Caki2 (cell line): ENCODE measurements around the gene SULT1E1. TPM values are rescaled to one million over a fixed set of nuclear protein-coding genes. Genes with fewer than 3 reads are reported as not detected.

Source experiments
- DNase-seq: peaks from one replicate; pipeline ENCODE4 v3.0.0-alpha.2; 2015; ENCODE audit warnings: low read depth
- in situ Hi-C: cut with HindIII; loops from 2 replicates; pipeline ENCODE4 v1.10.0; 2016; ENCODE audit warnings: low sequenced_read_pairs, low pct_unique_long_range_greater_than_20kb, mixed read lengths
- total RNA-seq: library from RNA; depleted of rRNA; stranded (reverse); fragments of >200 nt; shearing (Covaris generic); gene quantifications from 2 replicates; pipeline ENCODE4 v1.2.3, GENCODE V29; 2014; ENCODE audit warnings: low replicate concordance; rRNA removed

The SULT1E1 gene
- total RNA-seq, 1 experiment from 2014 or later: not detected

DNA sequence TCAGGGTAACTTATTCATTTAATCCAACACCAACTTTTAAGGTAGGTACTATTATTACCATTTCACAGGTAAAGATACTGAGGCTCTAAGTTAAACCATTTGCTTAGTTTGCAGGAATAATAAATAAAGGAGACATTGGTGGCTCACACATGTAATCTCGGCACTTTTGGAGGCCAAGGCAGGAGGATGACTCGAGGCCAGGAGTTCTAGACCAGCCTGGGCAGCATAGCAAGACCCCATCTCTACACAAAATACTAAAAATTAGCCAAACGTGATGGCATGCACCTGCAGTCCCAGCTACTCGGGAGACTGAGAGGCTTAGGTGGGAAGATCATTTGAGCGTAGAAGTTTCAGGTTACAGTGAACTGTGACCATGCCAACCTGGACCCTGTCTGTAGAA lies 37.7 kb downstream of the SULT1E1 start:
- DNase-seq: no peak
- in situ Hi-C loops: no loop called here

DNA sequence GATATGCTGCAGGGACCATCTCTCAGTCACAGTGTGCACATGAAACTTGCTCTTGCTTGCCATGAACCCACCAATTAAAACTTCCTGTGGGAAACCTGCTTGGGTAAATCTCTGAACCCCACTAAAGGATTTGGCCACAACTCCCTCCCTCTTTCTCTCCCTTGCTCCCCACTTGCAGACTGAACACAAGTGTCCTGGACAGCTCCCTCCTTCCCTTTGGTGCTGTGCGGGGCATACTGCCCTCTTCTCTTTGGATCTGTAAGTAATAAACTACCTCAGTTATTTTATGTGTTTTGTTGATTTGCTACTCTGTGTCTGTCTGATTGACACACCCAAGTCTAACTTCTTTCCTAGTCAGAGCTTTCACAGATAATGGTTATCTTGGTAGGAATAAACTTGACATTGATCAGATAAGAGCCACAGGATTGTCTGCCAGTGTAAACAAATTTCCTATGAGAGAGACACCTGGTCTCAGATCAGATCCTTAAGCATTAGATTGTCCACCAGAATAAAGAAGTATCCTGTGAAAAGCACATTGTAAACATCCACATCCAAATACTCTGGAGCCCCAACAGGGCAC lies 41.8 kb downstream of the SULT1E1 start:
- in situ Hi-C loops: no loop called here

DNA sequence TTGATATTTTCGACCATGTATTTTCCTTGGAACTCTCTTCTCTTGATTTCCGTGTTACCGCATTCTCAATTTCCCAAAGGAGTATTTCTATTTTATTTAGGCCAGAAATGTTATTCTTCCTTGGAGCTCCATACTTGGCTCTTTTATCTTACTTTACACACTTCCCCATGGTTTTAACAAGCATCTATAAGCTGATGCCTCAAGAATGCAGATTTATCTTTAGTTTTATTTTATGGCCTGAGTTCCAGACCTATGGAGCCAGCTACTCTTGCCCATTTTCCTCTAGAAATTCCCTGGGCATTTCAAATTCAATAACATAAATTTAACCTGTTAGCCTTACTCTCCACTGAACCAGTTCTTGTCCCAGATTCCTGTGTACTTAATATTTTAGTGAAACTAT lies 43.7 kb downstream of the SULT1E1 start:
- in situ Hi-C loops: no loop called here
- no peak for DNase-seq

More for the DNA sequence above, 41.8 kb downstream of the SULT1E1 start:
- DNase-seq: no peak

DNA sequence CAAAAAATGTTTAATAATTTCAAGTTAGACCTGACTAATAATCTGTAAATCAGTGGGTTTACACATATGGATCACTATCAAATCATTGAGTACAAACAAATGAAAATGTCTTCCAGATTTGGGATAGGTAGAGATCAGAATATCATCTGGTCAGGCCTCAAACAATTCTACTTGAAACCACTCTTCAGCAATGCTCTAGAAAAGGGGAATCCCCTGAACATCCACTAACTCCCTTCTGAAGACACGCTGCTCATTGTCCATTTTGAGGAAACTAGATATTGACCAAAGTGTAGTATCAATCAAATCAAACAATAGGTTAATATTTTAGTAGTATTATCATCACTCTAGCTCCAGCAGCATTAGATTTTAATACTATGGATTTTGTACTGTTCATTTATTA lies 46.3 kb downstream of the SULT1E1 start:
- no peak for DNase-seq
- in situ Hi-C loops: no loop called here

DNA sequence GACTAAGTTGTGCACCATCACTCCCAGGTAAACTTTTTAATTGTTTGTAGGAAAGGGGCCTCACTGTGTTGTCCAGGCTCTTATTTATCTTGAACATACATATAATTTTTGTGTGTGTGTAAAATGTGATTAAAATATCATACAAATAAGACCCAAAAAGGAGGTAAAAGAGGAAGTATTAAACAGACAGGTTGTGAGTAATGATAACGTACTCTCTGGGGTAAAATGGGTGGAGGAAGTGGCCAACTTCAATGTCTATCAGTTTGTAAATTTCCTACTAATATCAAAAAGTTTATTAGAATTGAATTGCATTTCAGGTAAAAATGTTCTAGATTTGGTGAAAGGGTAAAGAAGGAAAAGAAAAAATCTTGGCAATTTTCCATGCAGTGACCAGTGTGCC lies 48.8 kb downstream of the SULT1E1 start:
- in situ Hi-C loops: no loop called here
- DNase-seq: no peak

DNA sequence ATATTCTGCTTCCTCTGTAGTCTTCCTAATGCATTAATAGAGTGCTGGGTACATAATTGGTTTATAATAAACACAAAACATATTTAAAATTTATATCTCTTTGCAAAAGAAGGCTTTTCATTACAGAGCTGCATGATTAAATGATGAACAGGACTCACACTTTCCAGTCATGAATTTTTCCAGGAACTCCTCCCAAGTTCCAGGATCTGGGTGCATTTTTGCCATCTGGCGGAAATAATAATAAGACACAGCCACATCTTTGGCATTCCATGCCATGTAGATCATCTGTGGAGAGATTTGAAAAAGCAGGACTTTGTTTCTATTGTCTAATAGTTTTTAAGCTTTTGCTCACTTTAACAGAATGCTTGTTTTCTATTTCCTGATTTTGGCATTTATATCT lies 59.3 kb downstream of the SULT1E1 start:
- DNase-seq: no peak
- in situ Hi-C loops: no loop called here

DNA sequence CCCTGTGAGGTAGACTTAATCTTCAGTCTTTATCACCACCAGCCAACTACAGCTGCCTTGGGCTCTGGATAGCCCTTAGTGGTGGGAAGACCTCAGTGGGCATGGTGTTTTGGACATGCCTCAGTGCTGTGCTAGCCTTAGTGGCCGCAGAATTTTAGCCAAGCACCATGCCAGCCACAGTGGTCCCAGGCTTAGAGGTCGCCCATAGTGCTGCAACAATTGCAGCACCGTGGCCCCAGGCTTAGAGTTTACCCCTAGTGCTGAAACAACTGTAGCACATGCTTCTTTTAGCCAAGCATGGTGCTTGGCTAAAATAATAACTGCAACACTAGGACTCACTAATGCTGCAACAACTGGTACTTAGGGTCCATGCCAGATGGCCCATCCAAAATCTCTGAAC lies 60.6 kb downstream of the SULT1E1 start:
- in situ Hi-C loops: no loop called here
- DNase-seq: no peak

DNA sequence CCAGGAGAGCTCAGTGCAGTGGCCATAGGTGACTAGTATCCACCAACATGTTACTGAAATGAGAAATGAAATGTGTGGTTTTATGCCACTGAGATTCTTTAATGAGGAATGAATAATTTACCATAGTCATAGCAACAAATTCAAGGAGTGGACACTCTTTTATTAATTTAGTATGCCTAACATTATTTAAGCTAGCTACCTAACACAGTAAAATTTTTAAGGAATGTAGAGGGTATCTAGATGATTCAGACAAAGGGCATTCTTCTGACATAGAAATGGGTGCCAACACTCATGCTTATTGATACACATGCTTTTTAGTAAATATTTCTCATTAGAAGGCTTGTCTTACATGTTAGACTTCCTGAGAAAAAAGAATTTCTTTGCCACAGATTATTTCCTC lies 66.2 kb downstream of the SULT1E1 start:
- in situ Hi-C loops: no loop called here

More for the DNA sequence above, 66.2 kb downstream of the SULT1E1 start:
- no peak for DNase-seq

Other genes with a start within 250 kb of the SULT1E1 start
- not detected in 2 replicates for gene UGT2A2, start 220.5 kb downstream of the SULT1E1 start, total RNA-seq
- not detected in 2 replicates for gene UGT2A1, start 206.9 kb downstream of the SULT1E1 start, total RNA-seq
- not detected in 2 replicates for gene SULT1B1, start 99.5 kb downstream of the SULT1E1 start, total RNA-seq
- gene CSN1S1, start 70.9 kb upstream of the SULT1E1 start, total RNA-seq: not detected in 2 replicates
- gene CSN2, start 105.6 kb upstream of the SULT1E1 start, total RNA-seq: not detected in 2 replicates
- not detected in 2 replicates for gene STATH, start 135.8 kb upstream of the SULT1E1 start, total RNA-seq
- gene HTN3, start 168.3 kb upstream of the SULT1E1 start, total RNA-seq: not detected in 2 replicates
- 3.4 TPM in 1 of 2 replicates, not detected in the other for gene HTN1, start 190.3 kb upstream of the SULT1E1 start, total RNA-seq